Fibroblast of peridontal ligament (primary cell): ENCODE data around the gene PDXDC1.
"Not testable (repeated sequence)": the region's sequence is repeated elsewhere in the genome, so short reads cannot be mapped to it uniquely, and the experiment has no call there.

ENCODE experiments used
- DNase-seq: peaks from one replicate; pipeline ENCODE4 v3.0.0-alpha.2; 2010; ENCODE audit errors: extremely low read depth

The PDXDC1 gene

GRCh38 chr16:15038689-15039088 lies 63.9 kb downstream of the PDXDC1 start:
- DNase-seq: no peak

- DNase-seq: peak; percentile 78
These were observed 66.6 kb downstream of the PDXDC1 start for GRCh38 chr16:15041271-15042004.

DNA sequence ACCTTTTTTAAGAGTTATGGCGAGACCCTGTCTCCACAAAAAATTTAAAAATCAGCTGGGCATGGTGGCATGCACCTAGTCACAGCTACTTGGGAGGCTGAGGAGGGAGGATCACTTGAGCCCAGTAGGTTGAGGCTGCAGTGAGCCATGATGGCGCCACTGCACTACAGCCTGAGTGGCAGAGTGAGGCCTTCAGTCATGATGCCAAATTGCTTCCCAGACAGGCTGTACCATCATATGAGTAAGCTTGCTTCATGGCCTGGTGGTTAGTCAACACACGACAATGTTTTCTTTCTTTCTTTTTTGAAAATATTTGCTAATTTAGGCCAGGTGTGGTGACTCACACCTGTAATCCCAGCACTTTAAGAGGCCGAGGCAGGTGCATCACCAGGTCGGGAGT lies 68.5 kb downstream of the PDXDC1 start:
- DNase-seq: no peak

DNA sequence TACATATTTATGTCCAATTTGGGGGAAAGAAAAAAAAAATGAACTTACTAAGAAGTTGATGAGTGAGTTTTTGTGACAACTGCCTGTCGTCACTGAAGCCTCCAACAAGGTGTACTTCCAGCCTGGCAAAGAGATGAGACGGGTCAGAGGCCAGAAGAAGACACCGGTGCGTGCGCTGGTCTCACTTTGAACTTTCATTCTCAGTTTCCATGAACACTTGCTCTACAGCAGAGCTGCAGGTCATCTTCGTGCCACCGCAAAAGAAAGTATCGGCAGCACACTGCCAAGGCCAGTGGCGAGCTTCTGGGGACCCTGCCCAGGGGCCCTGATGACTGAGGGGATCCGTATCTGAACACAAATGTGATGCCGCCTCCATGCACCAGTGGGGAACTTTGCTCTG lies 69.5 kb downstream of the PDXDC1 start:
- DNase-seq: no peak

GRCh38 chr16:15045270-15045669 lies 70.4 kb downstream of the PDXDC1 start:
- not testable (repeated sequence) for DNase-seq

GRCh38 chr16:15046692-15047376 lies 72.0 kb downstream of the PDXDC1 start:
- DNase-seq: no peak

DNA sequence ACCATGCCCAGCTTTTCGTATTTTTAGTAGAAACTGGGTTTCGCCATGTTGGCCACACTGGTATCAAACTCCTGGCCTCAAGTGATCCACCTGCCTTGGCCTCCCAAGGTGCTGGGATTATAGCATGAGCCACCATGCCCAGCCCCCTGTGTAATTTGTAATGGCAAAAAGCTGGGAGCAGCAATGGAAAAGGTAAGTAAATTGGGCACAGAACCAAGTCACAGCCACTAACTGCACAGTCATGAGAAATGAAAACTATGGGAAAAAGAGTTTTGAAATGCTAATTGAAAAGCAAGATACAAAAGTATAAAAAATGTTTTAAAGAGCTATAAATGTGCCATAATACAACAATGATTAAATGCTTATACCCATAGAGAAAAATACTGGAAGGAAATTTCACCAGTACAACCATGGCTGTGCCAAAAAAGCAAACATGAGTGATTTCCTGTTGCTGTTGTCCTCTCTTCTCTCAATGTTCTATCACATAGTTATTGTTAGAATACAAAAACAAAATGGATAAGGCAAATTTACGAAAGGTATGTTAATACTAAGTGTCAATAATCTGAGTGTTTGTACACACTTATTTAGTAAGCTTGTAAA lies 74.9 kb downstream of the PDXDC1 start:
- no peak for DNase-seq

GRCh38 chr16:15050440-15050839 lies 75.6 kb downstream of the PDXDC1 start:
- not testable (repeated sequence) for DNase-seq

DNA sequence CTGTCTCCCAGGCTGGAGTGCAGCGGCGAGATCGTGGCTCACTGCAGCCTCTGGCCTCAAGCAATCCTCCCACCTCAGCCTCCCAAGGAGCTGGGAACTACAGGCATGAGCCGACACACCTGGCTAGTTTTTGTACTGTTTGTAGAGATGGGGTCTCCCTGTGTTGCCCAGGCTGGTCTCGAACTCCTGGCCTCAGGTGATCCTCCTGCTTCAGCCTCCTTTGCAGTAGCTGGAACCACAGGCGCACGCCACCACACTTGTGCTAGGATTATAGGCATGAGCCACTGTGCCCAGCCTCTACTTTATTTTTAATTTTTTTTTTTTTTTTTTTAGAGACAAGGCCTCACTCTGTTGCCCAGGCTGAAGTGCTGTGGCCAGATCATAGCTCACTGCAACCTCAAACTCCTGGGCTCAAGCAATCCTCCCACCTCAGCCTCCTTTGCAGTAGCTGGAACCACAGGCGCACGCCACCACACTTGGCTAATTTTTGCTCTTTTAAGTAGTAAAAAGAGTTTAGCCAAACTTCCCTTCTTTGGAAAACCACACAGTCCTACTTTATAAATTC lies 76.6 kb downstream of the PDXDC1 start:
- no peak for DNase-seq

GRCh38 chr16:15052747-15053476 lies 78.1 kb downstream of the PDXDC1 start:
- DNase-seq: no peak

DNA sequence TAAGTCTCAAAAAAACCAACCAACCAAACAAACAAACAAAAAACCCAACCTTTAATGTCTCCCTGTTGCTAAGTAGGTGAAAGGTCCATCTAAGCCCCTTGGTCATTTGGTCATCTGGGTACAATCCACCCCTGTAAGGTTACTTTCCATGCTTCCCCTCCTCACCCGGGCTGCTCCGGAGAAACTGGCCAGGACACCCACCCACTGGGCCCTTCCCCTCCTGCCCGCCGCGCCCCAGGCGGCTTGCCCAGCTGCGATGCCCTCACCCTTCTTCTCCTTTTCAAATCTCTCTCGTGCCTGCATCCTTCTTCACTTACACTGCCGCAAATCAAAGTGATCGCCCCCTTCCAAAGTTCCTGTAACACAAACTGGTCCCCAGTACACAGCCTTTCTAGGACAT lies 79.1 kb downstream of the PDXDC1 start:
- no peak for DNase-seq

GRCh38 chr16:15054357-15055140 lies 79.7 kb downstream of the PDXDC1 start:
- DNase-seq: peak; percentile 10

GRCh38 chr16:15055141-15056053 lies 80.6 kb downstream of the PDXDC1 start:
- DNase-seq: peak; percentile 34

DNA sequence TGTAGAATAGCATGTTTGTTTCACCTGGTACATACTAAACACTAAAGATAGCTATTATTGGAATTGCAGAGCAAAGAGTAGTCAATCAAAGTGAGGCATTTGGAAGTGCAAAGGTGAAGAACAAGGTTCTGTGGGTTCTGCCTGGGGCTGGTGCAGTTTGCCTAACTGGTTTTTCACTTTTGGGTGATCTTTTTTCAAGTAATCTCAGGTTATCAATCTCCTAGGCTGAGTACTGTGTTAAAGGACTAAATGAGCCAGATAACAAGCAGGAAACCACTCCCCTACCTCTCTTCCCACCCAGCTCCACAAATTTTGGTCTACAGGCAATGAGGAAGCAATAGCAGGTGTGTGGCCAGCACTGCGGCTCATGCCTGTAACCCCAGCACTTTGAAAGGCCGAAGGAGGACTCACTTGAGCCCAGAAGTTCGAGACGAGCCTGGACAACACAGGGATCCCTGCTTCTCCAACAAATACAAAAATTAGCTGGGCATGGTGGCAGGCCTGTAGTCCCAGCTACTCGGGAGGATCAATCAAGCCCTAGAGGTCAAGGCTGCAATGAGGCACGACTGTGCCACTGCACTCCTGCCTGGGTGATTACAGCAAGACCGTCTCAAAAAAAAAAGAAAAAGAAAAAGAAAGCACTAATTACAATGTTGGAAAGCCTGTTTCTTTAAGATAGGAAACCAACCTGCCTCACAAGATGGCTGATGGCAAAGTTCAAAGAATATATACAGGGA lies 83.0 kb downstream of the PDXDC1 start:
- DNase-seq: no peak

DNA sequence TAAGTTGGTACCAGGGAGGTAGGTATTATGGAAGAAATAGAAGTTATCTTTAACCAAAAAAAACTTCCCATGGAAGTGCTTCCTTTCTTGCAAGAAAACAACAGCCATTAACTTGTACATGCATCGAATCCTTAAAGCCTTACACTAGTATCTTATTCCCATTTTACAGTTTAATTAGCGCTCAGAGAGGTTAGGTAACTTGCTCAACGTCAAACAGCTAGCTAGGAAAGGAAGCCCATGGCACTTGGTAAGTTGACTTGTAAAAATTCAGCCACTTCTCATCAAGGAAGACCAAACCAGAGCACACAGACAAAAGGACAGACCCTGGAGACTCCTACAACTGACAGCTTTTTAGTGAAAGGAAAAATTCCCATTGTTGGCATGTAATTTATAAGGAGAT lies 84.5 kb downstream of the PDXDC1 start:
- no peak for DNase-seq

GRCh38 chr16:15062085-15062810 lies 87.4 kb downstream of the PDXDC1 start:
- DNase-seq: not testable (repeated sequence)

GRCh38 chr16:15065961-15066360 lies 91.1 kb downstream of the PDXDC1 start:
- not testable (repeated sequence) for DNase-seq

DNA sequence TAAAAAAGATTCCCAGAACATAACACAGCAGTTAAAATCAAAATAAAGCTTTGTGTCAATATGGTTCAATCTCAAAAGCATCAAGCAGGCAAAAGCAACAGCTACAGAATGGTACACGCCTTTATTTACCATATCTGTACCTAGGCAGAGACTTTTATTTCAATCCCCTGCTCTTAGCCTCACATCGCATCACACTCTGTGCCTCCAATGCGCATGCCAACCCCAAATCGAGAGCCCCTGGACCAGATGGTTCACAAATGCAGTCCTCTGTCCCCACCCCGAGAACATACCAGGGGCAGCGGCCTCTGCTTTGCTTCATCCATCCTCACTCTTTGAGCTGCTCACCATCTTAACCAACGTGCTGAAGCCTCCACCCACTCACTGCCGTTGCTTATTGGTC lies 91.9 kb downstream of the PDXDC1 start:
- DNase-seq: not testable (repeated sequence)

DNA sequence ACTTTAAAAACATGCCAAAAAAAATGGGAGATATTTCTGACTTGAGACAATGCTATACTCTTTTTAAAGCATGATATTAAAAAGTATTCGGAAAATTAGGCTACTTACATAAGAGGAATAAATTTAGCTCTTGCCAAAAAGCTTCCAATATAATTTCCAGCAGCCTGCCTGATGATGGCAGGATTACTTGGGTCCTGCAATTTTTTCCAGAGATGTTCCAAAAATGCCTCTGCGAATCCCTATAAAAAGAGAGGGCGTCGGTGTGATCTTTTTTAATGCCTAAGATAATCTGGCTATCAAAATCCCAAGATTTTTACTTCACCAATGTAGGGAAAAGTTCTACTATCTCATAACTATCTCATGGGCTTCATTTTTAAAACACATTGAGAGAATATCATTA lies 96.2 kb downstream of the PDXDC1 start:
- not testable (repeated sequence) for DNase-seq
